HG03196 (cell line): Measurements from ENCODE around the gene ARHGAP29.
"Not testable (repeated sequence)": the region's sequence is repeated elsewhere in the genome, so short reads cannot be mapped to it uniquely, and the experiment has no call there.

Source experiments
- ATAC-seq: cut with Tn5 transposase; IDR thresholded peaks from one replicate; pipeline ENCODE4 v1.9.1; 2021; ENCODE audit not compliant: unreplicated experiment

ARHGAP29 gene

GRCh38 chr1:94183197-94183815 lies 54.1 kb downstream of the ARHGAP29 start:
- ATAC-seq, result no peak

GRCh38 chr1:94182191-94182590 lies 55.2 kb downstream of the ARHGAP29 start:
- ATAC-seq, result no peak

DNA sequence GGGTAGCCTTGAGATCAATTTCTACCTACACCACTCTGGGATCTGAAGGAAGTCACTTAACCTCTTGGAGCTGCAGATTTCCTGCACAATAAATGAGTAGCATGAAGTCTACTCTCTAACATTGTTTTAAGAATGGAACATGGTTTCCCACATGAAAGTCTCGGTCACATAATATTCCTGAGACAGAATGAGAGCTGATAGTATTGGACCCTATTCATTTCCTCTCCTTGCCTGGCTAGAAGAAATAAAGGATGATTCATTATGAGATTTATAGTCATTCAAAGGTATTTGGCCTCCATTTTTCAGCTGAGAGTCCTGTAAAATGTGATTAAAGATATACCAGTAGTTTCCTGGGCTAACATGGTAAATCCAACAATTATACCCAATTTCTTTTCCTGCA lies 56.7 kb downstream of the ARHGAP29 start:
- ATAC-seq, result no peak

GRCh38 chr1:94178901-94179300 lies 58.5 kb downstream of the ARHGAP29 start:
- no peak for ATAC-seq

DNA sequence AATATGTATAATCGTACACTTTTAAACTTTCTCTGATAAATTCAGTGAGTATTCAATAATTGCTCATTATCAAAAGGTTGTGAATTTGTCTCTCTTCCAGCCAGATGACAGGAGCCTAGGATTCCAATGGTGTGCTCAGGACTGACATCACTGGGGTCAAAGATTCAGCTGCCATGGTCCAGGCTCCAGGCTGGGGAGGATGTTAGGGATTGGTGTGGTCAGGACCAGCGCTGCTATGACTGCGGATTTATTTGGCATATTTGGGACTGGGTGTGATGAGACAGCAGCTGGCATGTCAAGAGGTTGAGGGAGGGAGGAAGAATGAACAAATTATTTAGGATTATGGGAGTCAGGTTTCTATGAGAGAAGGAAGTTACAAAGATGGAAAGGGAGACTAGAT lies 68.3 kb downstream of the ARHGAP29 start:
- no peak for ATAC-seq

DNA sequence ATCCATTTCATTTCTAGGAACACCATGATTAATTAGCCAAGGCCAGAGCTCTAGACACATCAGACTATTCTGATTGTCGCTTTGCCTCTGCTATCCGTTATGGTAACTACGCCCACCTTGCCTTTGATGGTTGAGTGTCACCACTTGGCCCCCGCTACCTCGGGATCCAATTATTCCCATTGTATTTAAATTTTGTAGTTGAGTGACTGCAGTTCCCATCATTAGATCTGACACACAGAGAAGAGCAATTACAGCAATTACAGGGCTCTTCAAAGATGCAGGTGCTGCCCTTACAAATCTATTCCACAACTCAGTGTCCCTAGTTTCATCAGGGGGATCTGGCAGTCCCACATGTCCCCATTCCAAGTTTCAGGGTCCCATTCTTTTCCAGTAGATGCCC lies 71.5 kb downstream of the ARHGAP29 start:
- ATAC-seq, result no peak

- not testable (repeated sequence) for ATAC-seq
These were observed 72.5 kb downstream of the ARHGAP29 start for GRCh38 chr1:94164885-94165284.

GRCh38 chr1:94164121-94164520 lies 73.3 kb downstream of the ARHGAP29 start:
- ATAC-seq, result not testable (repeated sequence)

DNA sequence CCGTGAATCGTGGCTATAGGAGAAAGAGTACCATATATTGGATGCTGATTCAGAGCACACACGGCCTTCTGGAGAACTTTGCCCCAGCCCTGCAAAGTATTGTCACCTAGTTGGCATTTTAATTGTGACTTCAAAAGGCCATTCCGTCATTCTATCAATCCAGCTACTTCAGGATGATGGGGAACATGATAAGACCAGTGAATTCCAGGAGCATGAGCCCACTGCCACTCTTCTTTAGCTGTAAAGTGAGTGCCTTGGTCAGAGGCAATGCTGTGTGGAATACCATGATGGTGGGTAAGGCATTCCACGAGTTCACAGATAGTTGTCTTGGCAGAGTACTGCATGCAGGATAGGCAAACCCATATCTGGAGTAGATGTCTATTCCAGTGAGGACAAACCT lies 74.1 kb downstream of the ARHGAP29 start:
- not testable (repeated sequence) for ATAC-seq

- no peak for ATAC-seq
These were observed 76.6 kb downstream of the ARHGAP29 start for GRCh38 chr1:94160811-94161210.

DNA sequence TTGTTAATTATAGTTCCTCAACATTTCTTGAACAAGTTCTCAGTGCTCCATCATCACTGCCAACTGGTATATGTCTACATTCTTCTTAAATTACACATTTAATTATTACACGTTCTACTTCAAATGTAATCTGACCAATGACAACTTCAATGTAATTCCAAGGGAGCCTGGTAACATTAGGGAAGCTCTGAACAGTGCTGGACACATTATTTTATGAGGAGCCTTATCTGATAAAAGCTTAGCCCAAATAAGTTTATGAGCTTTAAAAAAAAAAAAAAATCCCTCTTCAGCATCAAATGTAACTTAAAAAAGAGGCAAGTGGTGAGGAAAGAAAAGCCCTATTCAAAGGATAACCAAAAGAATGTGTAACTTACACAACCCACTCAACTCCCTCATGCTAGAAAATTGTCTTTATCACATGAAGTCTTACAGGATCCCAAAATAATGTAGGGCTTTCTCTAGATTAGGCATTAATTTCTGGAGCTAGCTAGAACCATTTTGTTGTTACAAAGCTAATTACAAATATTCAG lies 81.2 kb downstream of the ARHGAP29 start:
- no peak for ATAC-seq

DNA sequence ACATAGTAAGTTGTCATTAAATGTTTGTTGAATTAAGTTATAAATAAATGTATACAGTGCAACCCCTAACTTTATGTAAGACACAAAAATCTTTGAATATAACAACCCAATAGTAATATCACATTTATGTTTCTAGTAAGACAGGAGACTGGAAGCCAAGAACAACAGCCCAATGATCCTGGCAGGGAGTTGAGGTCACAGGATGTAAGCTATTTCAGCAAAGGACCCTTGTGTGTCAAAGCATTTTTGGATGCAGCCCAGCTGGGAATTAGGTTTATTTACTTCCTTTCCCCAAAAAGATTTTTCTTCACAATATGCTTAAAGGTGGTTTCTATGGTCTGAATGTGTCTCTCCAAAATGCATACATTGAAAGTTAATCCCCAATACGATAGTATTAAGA lies 82.4 kb downstream of the ARHGAP29 start:
- no peak for ATAC-seq

DNA sequence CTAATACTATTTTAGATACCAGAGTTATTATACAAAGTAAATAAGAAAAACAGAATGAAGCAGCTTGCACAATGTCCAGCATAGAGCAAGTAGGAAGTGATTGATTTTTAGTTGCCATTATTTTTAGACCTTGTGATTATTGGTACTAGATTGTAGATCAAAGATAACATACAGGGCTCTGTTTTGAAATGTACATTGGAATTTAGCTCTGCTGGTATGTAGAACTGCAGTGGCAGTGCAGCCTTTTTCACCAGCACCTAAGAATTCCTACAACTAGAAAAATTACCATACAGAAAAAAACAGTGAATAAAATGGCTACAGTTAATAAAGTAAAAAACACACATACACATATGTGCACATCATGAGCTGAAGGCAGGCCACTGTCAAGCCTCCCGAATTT lies 84.3 kb downstream of the ARHGAP29 start:
- ATAC-seq, result no peak

GRCh38 chr1:94149166-94149565 lies 88.2 kb downstream of the ARHGAP29 start:
- ATAC-seq, result not testable (repeated sequence)

GRCh38 chr1:94146273-94146672 lies 91.1 kb downstream of the ARHGAP29 start:
- no peak for ATAC-seq

- ATAC-seq, result no peak
These were observed 92.5 kb downstream of the ARHGAP29 start for GRCh38 chr1:94144836-94145235.

DNA sequence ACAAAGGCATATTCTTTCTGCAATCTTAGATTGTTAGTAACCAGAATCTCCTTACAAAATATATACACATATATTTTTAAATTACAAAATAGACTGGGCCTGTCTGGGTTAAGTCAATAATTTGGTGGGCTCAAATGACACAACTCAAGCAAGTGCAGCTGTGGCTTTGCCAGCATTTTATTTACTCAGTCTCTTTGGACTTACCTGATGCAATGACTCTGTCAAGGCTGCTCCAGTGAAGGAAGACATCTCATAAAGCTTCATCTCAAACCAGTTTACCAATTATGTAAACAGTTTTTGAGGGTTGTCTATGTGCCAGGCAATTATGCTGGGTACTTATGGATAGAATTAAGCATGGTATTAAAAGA lies 93.6 kb downstream of the ARHGAP29 start:
- ATAC-seq, result no peak

- no peak for ATAC-seq
These were observed 94.1 kb downstream of the ARHGAP29 start for GRCh38 chr1:94143173-94143808.

GRCh38 chr1:94142583-94142982 lies 94.8 kb downstream of the ARHGAP29 start:
- ATAC-seq, result no peak

- no peak for ATAC-seq
These were observed 95.4 kb downstream of the ARHGAP29 start for GRCh38 chr1:94142022-94142421.

- no peak for ATAC-seq
These were observed 105.3 kb downstream of the ARHGAP29 start for GRCh38 chr1:94132111-94132510.

DNA sequence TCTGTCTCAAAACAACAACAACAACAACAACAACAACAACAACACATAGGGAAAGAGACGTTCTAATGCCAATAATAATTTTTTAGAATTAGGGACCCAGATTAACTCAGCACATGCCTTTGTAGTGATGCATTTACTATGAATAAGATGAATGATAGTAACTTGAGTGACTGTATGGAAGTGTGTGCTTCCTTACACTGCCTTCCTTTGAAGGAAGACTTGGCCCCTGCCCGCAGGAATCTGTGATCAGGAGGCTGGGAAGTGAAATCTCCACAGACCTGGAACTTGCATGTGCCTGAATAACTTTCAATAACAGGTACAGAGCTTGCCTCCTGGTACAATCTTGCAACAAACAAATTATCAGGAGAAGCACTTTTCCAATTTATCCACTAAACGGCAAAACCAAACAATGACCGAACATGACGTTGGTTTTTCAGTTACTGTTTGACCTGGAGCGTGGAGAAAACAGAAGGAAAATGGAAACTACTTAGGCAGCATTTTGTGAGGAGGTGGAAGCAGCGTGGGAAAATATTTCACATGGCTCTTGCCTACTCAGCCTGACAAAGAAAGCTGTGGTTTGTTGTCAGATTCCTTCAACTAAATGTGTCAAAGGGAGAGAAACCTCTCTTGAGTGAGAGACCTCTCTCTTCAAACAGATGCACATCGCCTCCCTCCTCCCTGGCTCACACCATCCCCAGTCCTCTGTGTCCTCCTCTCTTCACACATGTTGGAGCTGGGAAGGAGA lies 106.4 kb downstream of the ARHGAP29 start:
- ATAC-seq, result no peak
